WTC11 (cell line): ENCODE data around the gene TRPV6. TPM values are rescaled to one million over a fixed set of nuclear protein-coding genes. Genes with fewer than 3 reads are reported as not detected.

Experiments
- ATAC-seq: fragments of 200-7000 bp; cut with Tn5 transposase; 2 replicates; pipeline ENCODE4 v1.10.0; 2021; ENCODE audit warnings: mild to moderate bottlenecking, moderate library complexity
- CTCF ChIA-PET: fragments of 300-600 bp; sonication (Branson Sonifier 250); formaldehyde crosslinking; loops from one replicate; lab custom pipeline; 2021; ENCODE audit warnings: antibody characterized with exemption; lab: Charles Lee
- POLR2A ChIA-PET: fragments of 350-600 bp; sonication (Branson Sonifier 250); formaldehyde crosslinking; loops from one replicate; lab custom pipeline; 2021; ENCODE audit warnings: antibody characterized with exemption; lab: Charles Lee
- DNase-seq: peaks from one replicate; pipeline ENCODE4 v3.0.0; 2021; ENCODE audit warnings: low spot score
- H3K27ac Mint-ChIP-seq: 2 replicates; pipeline ENCODE4 v1.8.0; 2021; ENCODE audit warnings: mixed read lengths
- H3K27me3 Mint-ChIP-seq: 2 replicates; pipeline ENCODE4 v1.8.0; 2021; ENCODE audit warnings: low read depth, mild to moderate bottlenecking, moderate library complexity, mixed read lengths
- H3K36me3 Mint-ChIP-seq: 2 replicates; pipeline ENCODE4 v1.8.0; 2021; ENCODE audit warnings: mixed read lengths
- H3K4me1 Mint-ChIP-seq: 2 replicates; pipeline ENCODE4 v1.8.0; 2022; ENCODE audit warnings: mixed read lengths
- H3K4me3 Mint-ChIP-seq: 2 replicates; pipeline ENCODE4 v1.8.0; 2021; ENCODE audit warnings: mild to moderate bottlenecking, moderate library complexity, mixed read lengths
- H3K9me3 Mint-ChIP-seq: 2 replicates; pipeline ENCODE4 v1.8.0; 2021; ENCODE audit warnings: mixed read lengths
- CREB1 ChIP-seq: sonication (generic); formaldehyde crosslinking; IDR thresholded peaks from 2 replicates; pipeline ENCODE4 v1.8.0; 2023; ENCODE audit warnings: mild to moderate bottlenecking, missing genetic modification reagents
- FOXP1 ChIP-seq: sonication (generic); formaldehyde crosslinking; IDR thresholded peaks from 2 replicates; pipeline ENCODE4 v1.8.0; 2022; ENCODE audit warnings: missing genetic modification reagents, mild to moderate bottlenecking, moderate library complexity, borderline replicate concordance
- GABPB1 ChIP-seq: sonication (generic); formaldehyde crosslinking; IDR thresholded peaks from 2 replicates; pipeline ENCODE4 v1.8.1; 2023; ENCODE audit warnings: mild to moderate bottlenecking, missing genetic modification reagents
- NFYB ChIP-seq: sonication (generic); formaldehyde crosslinking; conservative IDR thresholded peaks from 2 replicates; pipeline ENCODE4 v1.8.0; 2022; ENCODE audit warnings: low read depth, missing genetic modification reagents
- OVOL2 ChIP-seq: fragments of 250-450 bp; sonication (Bioruptor Pico); IDR thresholded peaks from 2 replicates; pipeline ENCODE4 v1.9.0; 2021; ENCODE audit warnings: mild to moderate bottlenecking, borderline replicate concordance
- SMAD4 ChIP-seq: sonication (generic); formaldehyde crosslinking; IDR thresholded peaks from 2 replicates; pipeline ENCODE4 v1.8.0; 2022; ENCODE audit warnings: mild to moderate bottlenecking, missing genetic modification reagents
- TCF7 ChIP-seq: sonication (generic); formaldehyde crosslinking; IDR thresholded peaks from 2 replicates; pipeline ENCODE4 v1.8.0; 2022; ENCODE audit warnings: mild to moderate bottlenecking, low read depth, missing genetic modification reagents, moderate library complexity
- TEAD1 ChIP-seq: sonication (generic); formaldehyde crosslinking; IDR thresholded peaks from 2 replicates; pipeline ENCODE4 v1.8.0; 2022; ENCODE audit warnings: mild to moderate bottlenecking, missing genetic modification reagents
- ZNF121 ChIP-seq: sonication (generic); formaldehyde crosslinking; IDR thresholded peaks from 2 replicates; pipeline ENCODE4 v1.8.0; 2023; ENCODE audit warnings: missing genetic modification reagents
- ZNF263 ChIP-seq: sonication (generic); formaldehyde crosslinking; IDR thresholded peaks from 2 replicates; pipeline ENCODE4 v1.8.1; 2022; ENCODE audit warnings: low read depth, mild to moderate bottlenecking, moderate library complexity, missing genetic modification reagents
- ZNF396 ChIP-seq: fragments of 250-450 bp; sonication (Bioruptor Pico); IDR thresholded peaks from 2 replicates; pipeline ENCODE4 v1.8.0; 2021; ENCODE audit warnings: mild to moderate bottlenecking, moderate library complexity, borderline replicate concordance
- ZNF416 ChIP-seq: fragments of 250-450 bp; sonication (Bioruptor Pico); IDR thresholded peaks from 2 replicates; pipeline ENCODE4 v1.9.0; 2021; ENCODE audit warnings: mild to moderate bottlenecking, inconsistent platforms
- total RNA-seq: library from RNA; stranded (reverse); gene quantifications from 3 replicates; pipeline ENCODE4 v1.2.3, GENCODE V29; 2021
- TF ChIP-seq, protein P1 (sequence below): sonication (generic); formaldehyde crosslinking; IDR thresholded peaks from 2 replicates; pipeline ENCODE4 v1.8.1; 2023; ENCODE audit warnings: mild to moderate bottlenecking, missing genetic modification reagents, borderline replicate concordance
- TF ChIP-seq, protein P2 (sequence below): fragments of 250-450 bp; sonication (Bioruptor Pico); IDR thresholded peaks from 2 replicates; pipeline ENCODE4 v1.9.0; 2021; ENCODE audit warnings: moderate library complexity, mild to moderate bottlenecking, inconsistent platforms, borderline replicate concordance
- TF ChIP-seq, protein P3 (sequence below): sonication (generic); formaldehyde crosslinking; IDR thresholded peaks from 2 replicates; pipeline ENCODE4 v1.8.0; 2022; ENCODE audit warnings: missing genetic modification reagents
- TF ChIP-seq, protein P4 (sequence below): fragments of 250-450 bp; sonication (Bioruptor Pico); IDR thresholded peaks from 2 replicates; pipeline ENCODE4 v1.9.0; 2021; ENCODE audit warnings: mild to moderate bottlenecking
- TF ChIP-seq, protein P5 (sequence below): sonication (generic); formaldehyde crosslinking; IDR thresholded peaks from 2 replicates; pipeline ENCODE4 v1.8.1; 2023; ENCODE audit warnings: mild to moderate bottlenecking, missing genetic modification reagents
- TF ChIP-seq, protein P6 (sequence below): fragments of 250-450 bp; sonication (Bioruptor Pico); conservative IDR thresholded peaks from 2 replicates; pipeline ENCODE4 v1.9.0; 2021; ENCODE audit warnings: mild to moderate bottlenecking
- TF ChIP-seq, protein P7 (sequence below): sonication (generic); formaldehyde crosslinking; IDR thresholded peaks from 2 replicates; pipeline ENCODE4 v1.8.1; 2022; ENCODE audit warnings: mild to moderate bottlenecking, missing genetic modification reagents, moderate library complexity, borderline replicate concordance

TRPV6 gene
- total RNA-seq, 1 experiment from 2014 or later: 0.63 TPM

DNA sequence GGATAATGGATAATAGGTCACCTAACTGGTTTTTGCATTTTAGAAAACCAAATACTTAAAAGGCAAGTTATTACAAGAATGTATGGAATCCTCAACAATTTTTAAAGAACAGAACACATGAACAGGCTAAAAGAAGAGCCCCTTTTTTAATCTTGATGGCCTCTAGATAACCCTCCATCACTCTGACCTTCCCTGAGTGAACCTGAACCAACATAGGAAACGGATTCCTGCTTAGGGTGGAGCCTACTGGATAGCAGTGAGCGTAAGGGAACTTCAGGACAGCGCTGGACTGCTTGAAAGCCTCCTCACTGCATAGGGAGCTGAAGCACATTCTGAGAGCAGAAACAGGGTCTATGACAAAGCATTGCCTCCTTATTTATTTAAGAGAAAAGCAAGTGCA is 27.5 kb upstream of the TRPV6 start (continued):
- TF ChIP-seq, protein P1, sequence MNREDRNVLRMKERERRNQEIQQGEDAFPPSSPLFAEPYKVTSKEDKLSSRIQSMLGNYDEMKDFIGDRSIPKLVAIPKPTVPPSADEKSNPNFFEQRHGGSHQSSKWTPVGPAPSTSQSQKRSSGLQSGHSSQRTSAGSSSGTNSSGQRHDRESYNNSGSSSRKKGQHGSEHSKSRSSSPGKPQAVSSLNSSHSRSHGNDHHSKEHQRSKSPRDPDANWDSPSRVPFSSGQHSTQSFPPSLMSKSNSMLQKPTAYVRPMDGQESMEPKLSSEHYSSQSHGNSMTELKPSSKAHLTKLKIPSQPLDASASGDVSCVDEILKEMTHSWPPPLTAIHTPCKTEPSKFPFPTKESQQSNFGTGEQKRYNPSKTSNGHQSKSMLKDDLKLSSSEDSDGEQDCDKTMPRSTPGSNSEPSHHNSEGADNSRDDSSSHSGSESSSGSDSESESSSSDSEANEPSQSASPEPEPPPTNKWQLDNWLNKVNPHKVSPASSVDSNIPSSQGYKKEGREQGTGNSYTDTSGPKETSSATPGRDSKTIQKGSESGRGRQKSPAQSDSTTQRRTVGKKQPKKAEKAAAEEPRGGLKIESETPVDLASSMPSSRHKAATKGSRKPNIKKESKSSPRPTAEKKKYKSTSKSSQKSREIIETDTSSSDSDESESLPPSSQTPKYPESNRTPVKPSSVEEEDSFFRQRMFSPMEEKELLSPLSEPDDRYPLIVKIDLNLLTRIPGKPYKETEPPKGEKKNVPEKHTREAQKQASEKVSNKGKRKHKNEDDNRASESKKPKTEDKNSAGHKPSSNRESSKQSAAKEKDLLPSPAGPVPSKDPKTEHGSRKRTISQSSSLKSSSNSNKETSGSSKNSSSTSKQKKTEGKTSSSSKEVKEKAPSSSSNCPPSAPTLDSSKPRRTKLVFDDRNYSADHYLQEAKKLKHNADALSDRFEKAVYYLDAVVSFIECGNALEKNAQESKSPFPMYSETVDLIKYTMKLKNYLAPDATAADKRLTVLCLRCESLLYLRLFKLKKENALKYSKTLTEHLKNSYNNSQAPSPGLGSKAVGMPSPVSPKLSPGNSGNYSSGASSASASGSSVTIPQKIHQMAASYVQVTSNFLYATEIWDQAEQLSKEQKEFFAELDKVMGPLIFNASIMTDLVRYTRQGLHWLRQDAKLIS (CRISPR knock-in tag): no peak
- no peak for TF ChIP-seq FOXP1 (CRISPR knock-in tag)
- TF ChIP-seq, all 79 proteins: peak for 0

DNA sequence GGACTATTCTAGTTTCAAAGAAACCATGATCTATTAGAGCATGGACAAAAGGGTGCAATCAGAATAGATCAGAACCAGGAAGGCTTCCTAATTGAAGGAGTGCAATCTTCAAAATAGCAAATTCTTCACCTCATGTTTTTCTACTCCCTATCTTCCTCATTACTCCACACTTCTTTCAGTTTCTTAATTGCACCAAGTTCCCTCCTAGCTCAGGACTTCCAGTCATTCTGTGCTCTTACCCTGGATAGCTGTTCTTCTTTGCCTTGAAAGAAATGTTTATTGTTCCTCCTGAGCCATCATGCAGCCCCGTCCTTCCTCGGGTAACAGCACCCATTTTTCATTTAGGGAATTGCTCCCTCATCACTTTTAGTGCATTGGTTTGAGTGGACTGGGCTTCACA is 24.9 kb upstream of the TRPV6 start:
- POLR2A ChIA-PET: no interaction called here
- ATAC-seq (no peak), DNase-seq (no peak)
- CTCF ChIA-PET: interaction anchor here (1.0 to 2.4 kb wide), 11 partner anchors 12 to 305 kb away, joined by 3 to 12 read pairs (median 4); partner anchors contain the start of gene TRPV6
- Mint-ChIP-seq H3K4me1 (0 out of 2 replicates have a peak, but pooled peaks cover 2% of the 10 kb centered on the region), H3K9me3 (peaks cover 24% of the 10 kb centered on the region), H3K36me3 (peaks cover 19% of the 10 kb centered on the region), H3K27ac (no peak overlapping the region), H3K4me3 (no peak overlapping the region), H3K27me3 (peaks cover 3% of the 10 kb centered on the region; the same call in 1 of the 2 replicates)
- TF ChIP-seq GABPB1 (no peak), TCF7 (CRISPR knock-in tag) (no peak), ZNF396 (no peak), ZNF263 (CRISPR knock-in tag) (no peak), ZNF121 (CRISPR knock-in tag) (no peak), OVOL2 (CRISPR knock-in tag) (no peak)
- TF ChIP-seq, protein P2, sequence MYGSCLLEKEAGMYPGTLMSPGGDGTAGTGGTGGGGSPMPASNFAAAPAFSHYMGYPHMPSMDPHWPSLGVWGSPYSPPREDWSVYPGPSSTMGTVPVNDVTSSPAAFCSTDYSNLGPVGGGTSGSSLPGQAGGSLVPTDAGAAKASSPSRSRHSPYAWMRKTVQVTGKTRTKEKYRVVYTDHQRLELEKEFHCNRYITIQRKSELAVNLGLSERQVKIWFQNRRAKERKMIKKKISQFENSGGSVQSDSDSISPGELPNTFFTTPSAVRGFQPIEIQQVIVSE (CRISPR knock-in tag): no peak
- TF ChIP-seq, protein P3, sequence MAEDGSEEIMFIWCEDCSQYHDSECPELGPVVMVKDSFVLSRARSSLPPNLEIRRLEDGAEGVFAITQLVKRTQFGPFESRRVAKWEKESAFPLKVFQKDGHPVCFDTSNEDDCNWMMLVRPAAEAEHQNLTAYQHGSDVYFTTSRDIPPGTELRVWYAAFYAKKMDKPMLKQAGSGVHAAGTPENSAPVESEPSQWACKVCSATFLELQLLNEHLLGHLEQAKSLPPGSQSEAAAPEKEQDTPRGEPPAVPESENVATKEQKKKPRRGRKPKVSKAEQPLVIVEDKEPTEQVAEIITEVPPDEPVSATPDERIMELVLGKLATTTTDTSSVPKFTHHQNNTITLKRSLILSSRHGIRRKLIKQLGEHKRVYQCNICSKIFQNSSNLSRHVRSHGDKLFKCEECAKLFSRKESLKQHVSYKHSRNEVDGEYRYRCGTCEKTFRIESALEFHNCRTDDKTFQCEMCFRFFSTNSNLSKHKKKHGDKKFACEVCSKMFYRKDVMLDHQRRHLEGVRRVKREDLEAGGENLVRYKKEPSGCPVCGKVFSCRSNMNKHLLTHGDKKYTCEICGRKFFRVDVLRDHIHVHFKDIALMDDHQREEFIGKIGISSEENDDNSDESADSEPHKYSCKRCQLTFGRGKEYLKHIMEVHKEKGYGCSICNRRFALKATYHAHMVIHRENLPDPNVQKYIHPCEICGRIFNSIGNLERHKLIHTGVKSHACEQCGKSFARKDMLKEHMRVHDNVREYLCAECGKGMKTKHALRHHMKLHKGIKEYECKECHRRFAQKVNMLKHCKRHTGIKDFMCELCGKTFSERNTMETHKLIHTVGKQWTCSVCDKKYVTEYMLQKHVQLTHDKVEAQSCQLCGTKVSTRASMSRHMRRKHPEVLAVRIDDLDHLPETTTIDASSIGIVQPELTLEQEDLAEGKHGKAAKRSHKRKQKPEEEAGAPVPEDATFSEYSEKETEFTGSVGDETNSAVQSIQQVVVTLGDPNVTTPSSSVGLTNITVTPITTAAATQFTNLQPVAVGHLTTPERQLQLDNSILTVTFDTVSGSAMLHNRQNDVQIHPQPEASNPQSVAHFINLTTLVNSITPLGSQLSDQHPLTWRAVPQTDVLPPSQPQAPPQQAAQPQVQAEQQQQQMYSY (CRISPR knock-in tag): no peak
- TF ChIP-seq, protein P4, sequence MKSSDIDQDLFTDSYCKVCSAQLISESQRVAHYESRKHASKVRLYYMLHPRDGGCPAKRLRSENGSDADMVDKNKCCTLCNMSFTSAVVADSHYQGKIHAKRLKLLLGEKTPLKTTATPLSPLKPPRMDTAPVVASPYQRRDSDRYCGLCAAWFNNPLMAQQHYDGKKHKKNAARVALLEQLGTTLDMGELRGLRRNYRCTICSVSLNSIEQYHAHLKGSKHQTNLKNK: no peak
- TF ChIP-seq, protein P5, sequence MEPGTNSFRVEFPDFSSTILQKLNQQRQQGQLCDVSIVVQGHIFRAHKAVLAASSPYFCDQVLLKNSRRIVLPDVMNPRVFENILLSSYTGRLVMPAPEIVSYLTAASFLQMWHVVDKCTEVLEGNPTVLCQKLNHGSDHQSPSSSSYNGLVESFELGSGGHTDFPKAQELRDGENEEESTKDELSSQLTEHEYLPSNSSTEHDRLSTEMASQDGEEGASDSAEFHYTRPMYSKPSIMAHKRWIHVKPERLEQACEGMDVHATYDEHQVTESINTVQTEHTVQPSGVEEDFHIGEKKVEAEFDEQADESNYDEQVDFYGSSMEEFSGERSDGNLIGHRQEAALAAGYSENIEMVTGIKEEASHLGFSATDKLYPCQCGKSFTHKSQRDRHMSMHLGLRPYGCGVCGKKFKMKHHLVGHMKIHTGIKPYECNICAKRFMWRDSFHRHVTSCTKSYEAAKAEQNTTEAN (CRISPR knock-in tag): no peak

DNA sequence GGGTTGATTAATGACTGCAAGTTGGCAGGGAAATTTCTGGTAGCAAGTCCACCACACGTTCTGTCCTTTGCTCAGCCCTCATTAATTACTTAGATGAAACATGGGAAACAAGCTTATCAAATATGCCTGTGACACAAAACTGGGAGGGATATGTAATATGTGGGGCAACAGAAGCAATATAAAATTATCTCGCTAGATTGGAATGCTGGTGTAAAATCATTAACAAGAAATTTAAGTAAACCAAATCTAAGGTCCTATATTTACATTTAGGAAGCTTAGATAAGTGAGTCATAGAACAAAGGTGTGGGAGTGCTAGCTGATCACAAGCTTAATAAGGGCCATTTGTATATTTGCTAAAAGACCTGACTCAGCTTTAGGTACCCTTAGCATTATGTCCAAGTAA is 24.5 kb upstream of the TRPV6 start:
- no peak for DNase-seq
- ChIA-PET CTCF (interaction anchor here (0.9 to 2.4 kb wide), 19 partner anchors 9 to 305 kb away, joined by 3 to 12 read pairs (median 4); partner anchors contain the start of genes LLCFC1 and TRPV6), POLR2A (no interaction called here)
- no peak for ATAC-seq
- Mint-ChIP-seq H3K4me3 (no peak overlapping the region), H3K27me3 (peaks cover 3% of the 10 kb centered on the region; the same call in 1 of the 2 replicates), H3K36me3 (peaks cover 19% of the 10 kb centered on the region), H3K27ac (no peak overlapping the region), H3K9me3 (peaks cover 24% of the 10 kb centered on the region), H3K4me1 (0 out of 2 replicates have a peak, but pooled peaks cover 2% of the 10 kb centered on the region)
- TF ChIP-seq, protein P4: no peak
- TF ChIP-seq, protein P6, sequence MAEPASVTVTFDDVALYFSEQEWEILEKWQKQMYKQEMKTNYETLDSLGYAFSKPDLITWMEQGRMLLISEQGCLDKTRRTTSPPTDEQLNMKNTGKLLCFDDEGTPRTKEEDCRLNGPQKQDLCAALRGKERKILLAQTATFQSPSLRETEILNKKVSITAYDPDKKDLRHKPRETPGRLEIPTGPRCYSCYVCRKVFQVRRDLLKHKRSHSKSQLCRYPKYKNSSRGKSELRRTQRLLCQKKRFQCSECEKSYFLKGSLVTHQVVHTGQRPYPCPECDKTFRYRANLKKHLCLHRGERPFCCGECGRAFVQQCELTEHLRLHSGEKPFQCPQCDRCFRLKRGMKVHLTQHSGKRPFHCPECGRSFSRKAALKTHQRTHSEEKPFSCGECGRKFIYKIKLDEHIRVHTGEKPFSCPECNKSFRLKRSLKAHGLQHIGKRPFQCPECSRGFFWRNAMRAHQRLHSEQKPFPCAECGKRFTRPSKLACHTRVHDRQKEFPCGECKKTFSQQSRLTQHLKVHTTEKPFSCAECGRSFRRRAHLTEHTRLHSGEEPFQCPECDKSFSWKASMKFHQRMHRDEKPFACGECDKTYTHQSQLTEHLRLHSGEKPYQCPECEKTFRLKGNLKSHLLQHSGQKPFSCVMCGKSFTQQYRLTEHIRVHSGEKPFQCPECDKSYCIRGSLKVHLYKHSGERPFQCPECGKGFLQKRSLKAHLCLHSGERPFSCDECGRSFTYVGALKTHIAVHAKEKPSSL (CRISPR knock-in tag): no peak
- TF ChIP-seq FOXP1 (CRISPR knock-in tag) (no peak), NFYB (CRISPR knock-in tag) (no peak), ZNF263 (CRISPR knock-in tag) (no peak), ZNF416 (CRISPR knock-in tag) (no peak), TEAD1 (no peak), CREB1 (CRISPR knock-in tag) (no peak), SMAD4 (CRISPR knock-in tag) (no peak)
- TF ChIP-seq, protein P7, sequence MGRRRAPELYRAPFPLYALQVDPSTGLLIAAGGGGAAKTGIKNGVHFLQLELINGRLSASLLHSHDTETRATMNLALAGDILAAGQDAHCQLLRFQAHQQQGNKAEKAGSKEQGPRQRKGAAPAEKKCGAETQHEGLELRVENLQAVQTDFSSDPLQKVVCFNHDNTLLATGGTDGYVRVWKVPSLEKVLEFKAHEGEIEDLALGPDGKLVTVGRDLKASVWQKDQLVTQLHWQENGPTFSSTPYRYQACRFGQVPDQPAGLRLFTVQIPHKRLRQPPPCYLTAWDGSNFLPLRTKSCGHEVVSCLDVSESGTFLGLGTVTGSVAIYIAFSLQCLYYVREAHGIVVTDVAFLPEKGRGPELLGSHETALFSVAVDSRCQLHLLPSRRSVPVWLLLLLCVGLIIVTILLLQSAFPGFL: no peak
